Measurements from ENCODE around the gene HARBI1. TPM values are rescaled to one million over a fixed set of nuclear protein-coding genes. Genes with fewer than 3 reads are reported as not detected.

Gene HARBI1
- total and polyA plus RNA-seq, 9 of the 15 experiments (the other 6 are each of a cell fraction or from before 2014, with no cell fraction given): 3.5 to 8.4 (median 5.5) TPM

- TF ChIP-seq E2F8 (IDR thresholded peaks at IDR 0.05; ENCODE audit: low read depth, partially characterized antibody): no peak
- no peak for TF ChIP-seq PTBP1 (IDR thresholded peaks at IDR 0.05; ENCODE audit: low read depth, low read length)
- no peak for TF ChIP-seq CHCHD3 (CRISPR knock-in tag; IDR thresholded peaks at IDR 0.05)
- peak; percentile 43; the same call in 1 of the 2 replicates for TF ChIP-seq CREM (IDR thresholded peaks at IDR 0.05; ENCODE audit: low read depth)
- no peak; the same call in 1 of the 2 replicates for TF ChIP-seq REST (IDR thresholded peaks at IDR 0.05; ENCODE audit: borderline replicate concordance)
- no peak for TF ChIP-seq REST (CRISPR knock-in tag; IDR thresholded peaks at IDR 0.05; ENCODE audit: low read depth)
- TF ChIP-seq, protein P1, sequence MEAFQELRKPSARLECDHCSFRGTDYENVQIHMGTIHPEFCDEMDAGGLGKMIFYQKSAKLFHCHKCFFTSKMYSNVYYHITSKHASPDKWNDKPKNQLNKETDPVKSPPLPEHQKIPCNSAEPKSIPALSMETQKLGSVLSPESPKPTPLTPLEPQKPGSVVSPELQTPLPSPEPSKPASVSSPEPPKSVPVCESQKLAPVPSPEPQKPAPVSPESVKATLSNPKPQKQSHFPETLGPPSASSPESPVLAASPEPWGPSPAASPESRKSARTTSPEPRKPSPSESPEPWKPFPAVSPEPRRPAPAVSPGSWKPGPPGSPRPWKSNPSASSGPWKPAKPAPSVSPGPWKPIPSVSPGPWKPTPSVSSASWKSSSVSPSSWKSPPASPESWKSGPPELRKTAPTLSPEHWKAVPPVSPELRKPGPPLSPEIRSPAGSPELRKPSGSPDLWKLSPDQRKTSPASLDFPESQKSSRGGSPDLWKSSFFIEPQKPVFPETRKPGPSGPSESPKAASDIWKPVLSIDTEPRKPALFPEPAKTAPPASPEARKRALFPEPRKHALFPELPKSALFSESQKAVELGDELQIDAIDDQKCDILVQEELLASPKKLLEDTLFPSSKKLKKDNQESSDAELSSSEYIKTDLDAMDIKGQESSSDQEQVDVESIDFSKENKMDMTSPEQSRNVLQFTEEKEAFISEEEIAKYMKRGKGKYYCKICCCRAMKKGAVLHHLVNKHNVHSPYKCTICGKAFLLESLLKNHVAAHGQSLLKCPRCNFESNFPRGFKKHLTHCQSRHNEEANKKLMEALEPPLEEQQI (IDR thresholded peaks at IDR 0.05): no peak
- TF ChIP-seq TAL1 (IDR thresholded peaks at IDR 0.05): peak; percentile 77
- no peak for TF ChIP-seq ZFP36 (IDR thresholded peaks at IDR 0.05; ENCODE audit: low read depth, low read length, partially characterized antibody)
- TF ChIP-seq ATF7 (IDR thresholded peaks at IDR 0.05): no peak
- TF ChIP-seq ZNF23 (CRISPR knock-in tag; IDR thresholded peaks at IDR 0.05): no peak
- TF ChIP-seq ZNF232 (CRISPR knock-in tag; IDR thresholded peaks at IDR 0.05): no peak
- no peak for TF ChIP-seq ASH1L (IDR thresholded peaks at IDR 0.05; ENCODE audit: borderline replicate concordance, low read depth, partially characterized antibody)
Measured at GRCh38 chr11:46611526-46612304, 5.3 kb downstream of the HARBI1 start (continued).

All from K562 (cell line).